Neural cell (in vitro differentiated cells): ENCODE measurements around the gene SAMD14. TPM values are rescaled to one million over a fixed set of nuclear protein-coding genes. Genes with fewer than 3 reads are reported as not detected.

Experiments
- H2AFZ ChIP-seq: fragments of 200-600, 300-800 bp; sonication (generic), shearing (Covaris generic); 2 replicates; pipeline ENCODE4 v1.6.0; 2014; ENCODE audit warnings: low read depth, mild to moderate bottlenecking, antibody characterized with exemption, low read length, moderate library complexity
- H3F3A ChIP-seq: fragments of 200-600 bp; shearing (Covaris generic); 2 replicates; pipeline ENCODE4 v1.6.1; 2016; ENCODE audit warnings: mild to moderate bottlenecking, moderate library complexity, mixed read lengths, antibody characterized with exemption, low read length; ENCODE audit not compliant: insufficient read depth, poor library complexity, severe bottlenecking
- H3K27ac ChIP-seq: fragments of 200-600, 300-800 bp; sonication (generic), shearing (Covaris generic); 2 replicates; pipeline ENCODE4 v1.5.1; 2014; ENCODE audit warnings: mild to moderate bottlenecking, low read length, moderate library complexity
- H3K27me3 ChIP-seq: fragments of 300-800, 200-600 bp; sonication (generic), shearing (Covaris generic); 2 replicates; pipeline ENCODE4 v1.6.0; 2014; ENCODE audit warnings: mild to moderate bottlenecking, low read depth, low read length, moderate library complexity; ENCODE audit not compliant: insufficient read depth
- H3K36me3 ChIP-seq: fragments of 300-800, 200-600 bp; sonication (generic), shearing (Covaris generic); 2 replicates; pipeline ENCODE4 v1.5.1; 2014; ENCODE audit warnings: mild to moderate bottlenecking, antibody characterized with exemption, low read length, moderate library complexity; ENCODE audit not compliant: insufficient read depth
- H3K4me2 ChIP-seq: fragments of 300-800, 200-600 bp; sonication (generic), shearing (Covaris generic); 2 replicates; pipeline ENCODE4 v1.6.0; 2014; ENCODE audit warnings: mild to moderate bottlenecking, low read length
- H3K4me3 ChIP-seq: fragments of 300-800, 200-600 bp; sonication (generic), shearing (Covaris generic); 2 replicates; pipeline ENCODE4 v1.5.1; 2014; ENCODE audit warnings: mild to moderate bottlenecking, low read length, moderate library complexity
- H3K79me2 ChIP-seq: fragments of 200-600 bp; shearing (Covaris generic); replicated peaks from 2 replicates; pipeline ENCODE4 v1.6.0; 2014; ENCODE audit warnings: mild to moderate bottlenecking, low read length, moderate library complexity; ENCODE audit not compliant: insufficient read depth
- H3K9ac ChIP-seq: fragments of 300-800, 200-600 bp; sonication (generic), shearing (Covaris generic); 2 replicates; pipeline ENCODE4 v1.6.1; 2016; ENCODE audit warnings: mild to moderate bottlenecking, low read length, mixed read lengths
- H3K9me2 ChIP-seq: fragments of 200-600 bp; shearing (Covaris generic); 2 replicates; pipeline ENCODE4 v1.6.1; 2016; ENCODE audit warnings: mild to moderate bottlenecking, low read length, mixed read lengths; ENCODE audit not compliant: insufficient read depth
- H3K9me3 ChIP-seq: fragments of 200-600, 300-800 bp; sonication (generic), shearing (Covaris generic); 2 replicates; pipeline ENCODE4 v1.6.1; 2016; ENCODE audit warnings: mild to moderate bottlenecking, mixed run types, low read length, moderate library complexity, mixed read lengths
- H4K20me1 ChIP-seq: fragments of 200-600 bp; shearing (Covaris generic); 2 replicates; pipeline ENCODE4 v1.6.1; 2016; ENCODE audit warnings: mild to moderate bottlenecking, mixed run types; ENCODE audit not compliant: insufficient read depth
- EP300 ChIP-seq: fragments of 450-650 bp; conservative IDR thresholded peaks from 2 replicates; pipeline ENCODE4 v1.6.1; 2014; ENCODE audit warnings: antibody characterized with exemption, mild to moderate bottlenecking, moderate library complexity; ENCODE audit not compliant: poor library complexity, severe bottlenecking
- EZH2 ChIP-seq: fragments of 200-600, 300-800 bp; shearing (Covaris generic), sonication (generic); IDR thresholded peaks from 2 replicates; pipeline ENCODE4 v1.6.1; 2014; ENCODE audit warnings: antibody characterized with exemption, low read length, borderline replicate concordance, mild to moderate bottlenecking; ENCODE audit not compliant: insufficient read depth, poor library complexity, severe bottlenecking
- MXI1 ChIP-seq: fragments of 450-650 bp; conservative IDR thresholded peaks from 2 replicates; pipeline ENCODE4 v1.6.1; 2014; ENCODE audit warnings: antibody characterized with exemption, mild to moderate bottlenecking; ENCODE audit not compliant: poor library complexity, severe bottlenecking
- POLR2AphosphoS5 ChIP-seq: IDR thresholded peaks from 2 replicates; pipeline ENCODE4 v1.6.1; 2012
- RAD21 ChIP-seq: fragments of 450-650 bp; conservative IDR thresholded peaks from 2 replicates; pipeline ENCODE4 v1.6.1; 2014; ENCODE audit warnings: antibody characterized with exemption, mild to moderate bottlenecking, moderate library complexity
- SMC3 ChIP-seq: fragments of 450-650 bp; conservative IDR thresholded peaks from 2 replicates; pipeline ENCODE4 v1.6.1; 2014; ENCODE audit warnings: antibody characterized with exemption, mild to moderate bottlenecking, moderate library complexity; ENCODE audit not compliant: poor library complexity
- TAF1 ChIP-seq: IDR thresholded peaks from 2 replicates; pipeline ENCODE4 v1.6.1; 2012; ENCODE audit warnings: low read depth
- polyA plus RNA-seq: library from polyadenylated mRNA; depleted of rRNA; stranded (reverse); fragments of >200 nt; gene quantifications from 2 replicates; pipeline ENCODE4 v1.2.3, GENCODE V29; 2014
- TF ChIP-seq, protein P1 (sequence below): fragments of 450-650 bp; IDR thresholded peaks from 2 replicates; pipeline ENCODE4 v1.5.1; 2014; ENCODE audit warnings: antibody characterized with exemption, mild to moderate bottlenecking, moderate library complexity; ENCODE audit not compliant: poor library complexity, severe bottlenecking
- TF ChIP-seq, protein P2 (sequence below): IDR thresholded peaks from 2 replicates; pipeline ENCODE4 v1.6.1; 2012; ENCODE audit warnings: borderline replicate concordance

The SAMD14 gene
- polyA plus RNA-seq, 1 donor from 2014 or later = 105 TPM

DNA sequence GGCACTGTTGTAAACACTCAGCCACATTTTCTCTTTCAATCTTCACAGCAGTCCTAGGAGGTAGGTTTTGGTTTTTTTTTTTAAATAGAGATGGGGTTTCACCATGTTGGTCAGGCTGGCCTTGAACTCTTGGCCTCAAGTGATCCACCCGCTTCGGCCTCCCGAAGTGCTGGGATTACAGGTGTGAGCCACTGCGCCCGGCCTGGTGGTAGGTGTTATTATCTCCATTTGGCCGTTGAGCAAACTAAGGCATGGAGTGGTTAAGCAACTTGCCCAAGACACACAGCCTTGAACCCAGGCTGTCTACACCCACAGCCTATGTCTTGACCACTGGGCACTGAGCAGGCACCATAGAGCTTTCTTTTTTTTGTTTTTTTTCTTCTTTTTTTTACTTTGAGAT is 44.5 kb upstream of the SAMD14 start:
- no peak overlapping the region for H3K4me3 ChIP-seq
- no peaks in the 10 kb centered on the region for H3K79me2 ChIP-seq
- H4K20me1 ChIP-seq = no peaks in the 10 kb centered on the region
- H3K9me3 ChIP-seq = no peaks in the 10 kb centered on the region
- H2AFZ ChIP-seq = no peak overlapping the region
- no peak for TF ChIP-seq SMC3
- TF ChIP-seq RAD21 = no peak
- TF ChIP-seq EZH2 = no peak
- TF ChIP-seq MXI1 = no peak
- TF ChIP-seq TAF1 = no peak
- TF ChIP-seq EP300 = no peak
- no peak for TF ChIP-seq POLR2AphosphoS5
- TF ChIP-seq, protein P1, sequence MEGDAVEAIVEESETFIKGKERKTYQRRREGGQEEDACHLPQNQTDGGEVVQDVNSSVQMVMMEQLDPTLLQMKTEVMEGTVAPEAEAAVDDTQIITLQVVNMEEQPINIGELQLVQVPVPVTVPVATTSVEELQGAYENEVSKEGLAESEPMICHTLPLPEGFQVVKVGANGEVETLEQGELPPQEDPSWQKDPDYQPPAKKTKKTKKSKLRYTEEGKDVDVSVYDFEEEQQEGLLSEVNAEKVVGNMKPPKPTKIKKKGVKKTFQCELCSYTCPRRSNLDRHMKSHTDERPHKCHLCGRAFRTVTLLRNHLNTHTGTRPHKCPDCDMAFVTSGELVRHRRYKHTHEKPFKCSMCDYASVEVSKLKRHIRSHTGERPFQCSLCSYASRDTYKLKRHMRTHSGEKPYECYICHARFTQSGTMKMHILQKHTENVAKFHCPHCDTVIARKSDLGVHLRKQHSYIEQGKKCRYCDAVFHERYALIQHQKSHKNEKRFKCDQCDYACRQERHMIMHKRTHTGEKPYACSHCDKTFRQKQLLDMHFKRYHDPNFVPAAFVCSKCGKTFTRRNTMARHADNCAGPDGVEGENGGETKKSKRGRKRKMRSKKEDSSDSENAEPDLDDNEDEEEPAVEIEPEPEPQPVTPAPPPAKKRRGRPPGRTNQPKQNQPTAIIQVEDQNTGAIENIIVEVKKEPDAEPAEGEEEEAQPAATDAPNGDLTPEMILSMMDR = no peak
- TF ChIP-seq, protein P2, sequence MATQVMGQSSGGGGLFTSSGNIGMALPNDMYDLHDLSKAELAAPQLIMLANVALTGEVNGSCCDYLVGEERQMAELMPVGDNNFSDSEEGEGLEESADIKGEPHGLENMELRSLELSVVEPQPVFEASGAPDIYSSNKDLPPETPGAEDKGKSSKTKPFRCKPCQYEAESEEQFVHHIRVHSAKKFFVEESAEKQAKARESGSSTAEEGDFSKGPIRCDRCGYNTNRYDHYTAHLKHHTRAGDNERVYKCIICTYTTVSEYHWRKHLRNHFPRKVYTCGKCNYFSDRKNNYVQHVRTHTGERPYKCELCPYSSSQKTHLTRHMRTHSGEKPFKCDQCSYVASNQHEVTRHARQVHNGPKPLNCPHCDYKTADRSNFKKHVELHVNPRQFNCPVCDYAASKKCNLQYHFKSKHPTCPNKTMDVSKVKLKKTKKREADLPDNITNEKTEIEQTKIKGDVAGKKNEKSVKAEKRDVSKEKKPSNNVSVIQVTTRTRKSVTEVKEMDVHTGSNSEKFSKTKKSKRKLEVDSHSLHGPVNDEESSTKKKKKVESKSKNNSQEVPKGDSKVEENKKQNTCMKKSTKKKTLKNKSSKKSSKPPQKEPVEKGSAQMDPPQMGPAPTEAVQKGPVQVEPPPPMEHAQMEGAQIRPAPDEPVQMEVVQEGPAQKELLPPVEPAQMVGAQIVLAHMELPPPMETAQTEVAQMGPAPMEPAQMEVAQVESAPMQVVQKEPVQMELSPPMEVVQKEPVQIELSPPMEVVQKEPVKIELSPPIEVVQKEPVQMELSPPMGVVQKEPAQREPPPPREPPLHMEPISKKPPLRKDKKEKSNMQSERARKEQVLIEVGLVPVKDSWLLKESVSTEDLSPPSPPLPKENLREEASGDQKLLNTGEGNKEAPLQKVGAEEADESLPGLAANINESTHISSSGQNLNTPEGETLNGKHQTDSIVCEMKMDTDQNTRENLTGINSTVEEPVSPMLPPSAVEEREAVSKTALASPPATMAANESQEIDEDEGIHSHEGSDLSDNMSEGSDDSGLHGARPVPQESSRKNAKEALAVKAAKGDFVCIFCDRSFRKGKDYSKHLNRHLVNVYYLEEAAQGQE = no peak
- no peaks in the 10 kb centered on the region for H3K9me2 ChIP-seq
- no peaks in the 10 kb centered on the region for H3F3A ChIP-seq
- H3K4me2 ChIP-seq = no peak overlapping the region
- no peaks in the 10 kb centered on the region for H3K36me3 ChIP-seq
- no peaks in the 10 kb centered on the region for H3K27me3 ChIP-seq
- no peak overlapping the region for H3K9ac ChIP-seq
- no peak overlapping the region for H3K27ac ChIP-seq

DNA sequence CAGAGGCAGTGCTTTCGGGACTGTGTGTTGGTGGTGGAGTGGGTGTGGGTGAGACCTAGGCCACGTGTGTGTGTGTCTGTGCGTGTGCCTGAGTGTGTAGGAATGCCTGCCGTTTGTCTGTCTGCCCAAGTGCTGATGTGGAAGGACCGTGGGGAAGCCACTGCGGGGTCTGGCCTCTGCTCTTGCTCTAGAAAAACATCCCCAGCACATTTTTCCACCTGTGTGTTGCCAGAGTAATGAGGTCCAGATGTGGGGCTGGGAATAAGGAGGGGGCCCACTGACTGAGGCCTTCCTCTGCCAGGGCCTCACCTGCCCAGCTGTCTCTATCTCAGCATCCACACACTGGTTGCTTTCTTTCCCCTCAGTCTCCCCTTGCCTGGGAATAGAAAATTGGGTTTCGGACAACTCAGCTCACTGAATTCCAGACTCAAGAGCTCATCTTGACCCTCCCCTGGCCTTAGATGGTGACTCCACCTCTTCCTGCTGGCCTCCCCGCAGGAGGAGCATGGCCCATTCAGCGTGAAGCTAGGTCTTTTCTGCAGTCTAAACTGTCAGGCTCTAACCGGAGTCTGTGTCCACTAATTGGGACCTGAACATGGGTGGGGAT is 43.5 kb upstream of the SAMD14 start:
- Histone ChIP-seq H3K27ac (no peak overlapping the region), H3K9me3 (no peaks in the 10 kb centered on the region), H3F3A (no peaks in the 10 kb centered on the region), H4K20me1 (no peaks in the 10 kb centered on the region), H3K9ac (no peak overlapping the region), H3K79me2 (no peaks in the 10 kb centered on the region), H3K4me2 (no peak overlapping the region), H3K36me3 (no peaks in the 10 kb centered on the region), H3K4me3 (no peak overlapping the region), H3K27me3 (no peaks in the 10 kb centered on the region), H2AFZ (no peak overlapping the region), H3K9me2 (no peaks in the 10 kb centered on the region)
- no peak for TF ChIP-seq RAD21
- no peak for TF ChIP-seq MXI1
- TF ChIP-seq, protein P1 = no peak
- no peak for TF ChIP-seq POLR2AphosphoS5
- TF ChIP-seq, protein P2 = no peak
- TF ChIP-seq SMC3 = no peak
- TF ChIP-seq TAF1 = no peak
- no peak for TF ChIP-seq EP300
- no peak for TF ChIP-seq EZH2
